GM21529 (cell line): Measurements from ENCODE around the gene GEMIN5.
"Not testable (repeated sequence)": the region's sequence is repeated elsewhere in the genome, so short reads cannot be mapped to it uniquely, and the experiment has no call there.

ENCODE experiments used
- ATAC-seq: cut with Tn5 transposase; IDR thresholded peaks from one replicate; pipeline ENCODE4 v1.9.1; 2021; ENCODE audit not compliant: unreplicated experiment

The GEMIN5 gene

GRCh38 chr5:154940772-154941620 lies 3.0 kb upstream of the GEMIN5 start, which contains the start of gene MRPL22:
TSS of gene MRPL22 (plus strand) at chr5:154941073. CDS start at chr5:154941111, 38 bp downstream.
- peak; percentile 35 for ATAC-seq

GRCh38 chr5:154940375-154940771 lies 2.4 kb upstream of the GEMIN5 start:
- no peak for ATAC-seq

GRCh38 chr5:154939387-154939786 lies 1.4 kb upstream of the GEMIN5 start:
- ATAC-seq: not testable (repeated sequence)

GRCh38 chr5:154937186-154937717 lies 759 bp downstream of the GEMIN5 start:
- ATAC-seq: no peak

- no peak for ATAC-seq
Measured at GRCh38 chr5:154934881-154935280, 3.1 kb downstream of the GEMIN5 start.

- ATAC-seq: no peak
Measured at GRCh38 chr5:154933537-154933936, 4.5 kb downstream of the GEMIN5 start.

GRCh38 chr5:154923441-154924430 lies 14.3 kb downstream of the GEMIN5 start:
- no peak for ATAC-seq

- no peak for ATAC-seq
Measured at GRCh38 chr5:154917757-154918156, 20.3 kb downstream of the GEMIN5 start.

GRCh38 chr5:154916874-154917273 lies 21.1 kb downstream of the GEMIN5 start:
- no peak for ATAC-seq

GRCh38 chr5:154905601-154906000 lies 32.4 kb downstream of the GEMIN5 start:
- not testable (repeated sequence) for ATAC-seq

GRCh38 chr5:154901913-154902312 lies 36.1 kb downstream of the GEMIN5 start:
- no peak for ATAC-seq

GRCh38 chr5:154901276-154901675 lies 36.7 kb downstream of the GEMIN5 start:
- no peak for ATAC-seq

- no peak for ATAC-seq
Measured at GRCh38 chr5:154900066-154900465, 37.9 kb downstream of the GEMIN5 start.

GRCh38 chr5:154899151-154899816 lies 38.7 kb downstream of the GEMIN5 start:
- no peak for ATAC-seq

GRCh38 chr5:154898210-154898609 lies 39.8 kb downstream of the GEMIN5 start:
- ATAC-seq: no peak

GRCh38 chr5:154896562-154897165 lies 41.3 kb downstream of the GEMIN5 start:
- no peak for ATAC-seq

GRCh38 chr5:154895606-154896561 lies 42.1 kb downstream of the GEMIN5 start:
- ATAC-seq: no peak

- ATAC-seq: no peak
Measured at GRCh38 chr5:154893381-154893780, 44.6 kb downstream of the GEMIN5 start.

GRCh38 chr5:154892369-154892771 lies 45.6 kb downstream of the GEMIN5 start:
- no peak for ATAC-seq
